ENCODE results near the gene NRXN3. TPM values are rescaled to one million over a fixed set of nuclear protein-coding genes. Genes with fewer than 3 reads are reported as not detected.

The NRXN3 gene
- total RNA-seq, 1 donor = 0.27 TPM

- DNase-seq (ENCODE audit: low read depth in 2 of 3, low spot score in 2 of 3) = no peak
Measured at GRCh38 chr14:79627058-79627457, 1456.9 kb downstream of the NRXN3 start.

GRCh38 chr14:79629411-79630287 lies 1459.5 kb downstream of the NRXN3 start:
- no peak for DNase-seq (ENCODE audit: low read depth in 2 of 3, low spot score in 2 of 3)

GRCh38 chr14:79630288-79630960 lies 1460.3 kb downstream of the NRXN3 start:
- no peak for DNase-seq (ENCODE audit: low read depth in 2 of 3, low spot score in 2 of 3)

GRCh38 chr14:79631276-79631675 lies 1461.1 kb downstream of the NRXN3 start:
- DNase-seq (ENCODE audit: low read depth in 2 of 3, low spot score in 2 of 3) = no peak

GRCh38 chr14:79638672-79639266 lies 1468.6 kb downstream of the NRXN3 start:
- DNase-seq (ENCODE audit: low read depth in 2 of 3, low spot score in 2 of 3) = peak in 2 of 3 donors; percentile 1 to 52

GRCh38 chr14:79639613-79640012 lies 1469.4 kb downstream of the NRXN3 start:
- DNase-seq (ENCODE audit: low read depth in 2 of 3, low spot score in 2 of 3) = no peak

GRCh38 chr14:79641371-79641770 lies 1471.2 kb downstream of the NRXN3 start:
- DNase-seq (ENCODE audit: low read depth in 2 of 3, low spot score in 2 of 3) = no peak

- DNase-seq (ENCODE audit: low read depth in 2 of 3, low spot score in 2 of 3) = peak in 1 of 3 donors; percentile 15
Measured at GRCh38 chr14:79643132-79643531, 1473.0 kb downstream of the NRXN3 start.

GRCh38 chr14:79645753-79646362 lies 1475.7 kb downstream of the NRXN3 start:
- DNase-seq (ENCODE audit: low read depth in 2 of 3, low spot score in 2 of 3) = no peak

- DNase-seq (ENCODE audit: low read depth in 2 of 3, low spot score in 2 of 3) = no peak
Measured at GRCh38 chr14:79649856-79650255, 1479.7 kb downstream of the NRXN3 start.

GRCh38 chr14:79652513-79653307 lies 1482.5 kb downstream of the NRXN3 start:
- DNase-seq (ENCODE audit: low read depth in 2 of 3, low spot score in 2 of 3) = no peak

- DNase-seq (ENCODE audit: low read depth in 2 of 3, low spot score in 2 of 3) = peak in 2 of 3 donors; percentile 9 to 56
Measured at GRCh38 chr14:79656056-79656455, 1485.9 kb downstream of the NRXN3 start.

GRCh38 chr14:79656496-79656895 lies 1486.3 kb downstream of the NRXN3 start:
- no peak for DNase-seq (ENCODE audit: low read depth in 2 of 3, low spot score in 2 of 3)

GRCh38 chr14:79658221-79658620 lies 1488.0 kb downstream of the NRXN3 start:
- no peak for DNase-seq (ENCODE audit: low read depth in 2 of 3, low spot score in 2 of 3)

GRCh38 chr14:79658769-79659168 lies 1488.6 kb downstream of the NRXN3 start:
- DNase-seq (ENCODE audit: low read depth in 2 of 3, low spot score in 2 of 3) = no peak

- DNase-seq (ENCODE audit: low read depth in 2 of 3, low spot score in 2 of 3) = no peak
Measured at GRCh38 chr14:79660053-79660939, 1490.1 kb downstream of the NRXN3 start.

- DNase-seq (ENCODE audit: low read depth in 2 of 3, low spot score in 2 of 3) = no peak
Measured at GRCh38 chr14:79661752-79662151, 1491.6 kb downstream of the NRXN3 start.

GRCh38 chr14:79663453-79663852 lies 1493.3 kb downstream of the NRXN3 start:
- no peak for DNase-seq (ENCODE audit: low read depth in 2 of 3, low spot score in 2 of 3)

GRCh38 chr14:79665556-79665955 lies 1495.4 kb downstream of the NRXN3 start:
- DNase-seq (ENCODE audit: low read depth in 2 of 3, low spot score in 2 of 3) = no peak
